Measurements from ENCODE around the gene HRH1.

GRCh38 chr3:11154953-11155325, 646 bp downstream of the HRH1 start:
- TF ChIP-seq EZH2 (IDR thresholded peaks at IDR 0.05; ENCODE audit: borderline replicate concordance, insufficient read depth, low read depth, low read length, poor library complexity, severe bottlenecking) (no peak), CTCF (IDR thresholded peaks at IDR 0.05) (no peak)
